Fibroblast of pulmonary artery (primary cell): ENCODE measurements around the gene C4A.
"Not testable (repeated sequence)": the region's sequence is repeated elsewhere in the genome, so short reads cannot be mapped to it uniquely, and the experiment has no call there.

Experiments used
- DNase-seq: peaks from one replicate; pipeline ENCODE4 v3.0.0-alpha.2; 2010; ENCODE audit warnings: low read depth
- H3K4me3 ChIP-seq: replicated peaks from 2 replicates; pipeline ENCODE4 v1.5.1; 2011; ENCODE audit warnings: low read depth, mild to moderate bottlenecking, control low read depth, low read length, moderate library complexity
- TF ChIP-seq, protein P1 (sequence below): IDR thresholded peaks from 2 replicates; pipeline ENCODE4 v1.5.1; 2011; ENCODE audit warnings: mild to moderate bottlenecking, control low read depth, low read length, inconsistent platforms; ENCODE audit errors: missing control alignments

C4A gene

DNA sequence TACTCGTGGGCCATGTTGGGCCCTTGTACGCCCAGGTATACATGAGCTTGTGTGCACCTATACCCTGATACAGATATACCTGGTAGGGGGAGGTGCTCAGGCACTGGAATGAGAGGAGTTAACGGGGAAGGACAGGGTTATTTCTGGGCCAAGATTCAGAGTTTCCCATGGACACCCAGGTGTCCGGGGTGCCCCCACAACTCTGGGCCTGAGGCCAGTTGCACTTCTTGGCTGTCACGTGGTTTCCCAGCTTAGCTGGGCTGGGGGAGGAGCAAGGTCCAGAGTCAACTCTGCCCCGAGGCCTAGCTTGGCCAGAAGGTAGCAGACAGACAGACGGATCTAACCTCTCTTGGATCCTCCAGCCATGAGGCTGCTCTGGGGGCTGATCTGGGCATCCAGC is at the start of gene C4A:
C4A (plus strand) TSS at position 314 of the 400 bp plus-strand sequence; CDS start at position 365, 51 bp downstream.
- DNase-seq, H3K4me3 ChIP-seq: not testable (repeated sequence)

DNA sequence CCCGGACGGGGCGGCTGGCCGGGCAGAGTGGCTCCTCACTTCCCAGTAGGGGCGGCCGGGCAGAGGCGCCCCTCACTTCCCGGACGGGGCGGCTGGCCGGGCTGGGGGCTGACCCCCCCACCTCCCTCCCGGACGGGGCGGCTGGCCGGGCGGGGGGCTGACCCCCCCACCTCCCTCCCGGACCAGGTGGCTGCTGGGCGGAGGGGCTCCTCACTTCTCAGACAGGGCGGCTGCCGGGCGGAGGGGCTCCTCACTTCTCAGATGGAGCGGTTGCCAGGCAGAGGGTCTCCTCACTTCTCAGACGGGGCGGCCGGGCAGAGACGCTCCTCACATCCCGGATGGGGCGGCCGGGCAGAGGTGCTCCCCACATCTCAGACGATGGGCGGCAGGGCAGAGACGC is 49.7 kb upstream of the C4A start:
- H3K4me3 ChIP-seq, DNase-seq: not testable (repeated sequence)

DNA sequence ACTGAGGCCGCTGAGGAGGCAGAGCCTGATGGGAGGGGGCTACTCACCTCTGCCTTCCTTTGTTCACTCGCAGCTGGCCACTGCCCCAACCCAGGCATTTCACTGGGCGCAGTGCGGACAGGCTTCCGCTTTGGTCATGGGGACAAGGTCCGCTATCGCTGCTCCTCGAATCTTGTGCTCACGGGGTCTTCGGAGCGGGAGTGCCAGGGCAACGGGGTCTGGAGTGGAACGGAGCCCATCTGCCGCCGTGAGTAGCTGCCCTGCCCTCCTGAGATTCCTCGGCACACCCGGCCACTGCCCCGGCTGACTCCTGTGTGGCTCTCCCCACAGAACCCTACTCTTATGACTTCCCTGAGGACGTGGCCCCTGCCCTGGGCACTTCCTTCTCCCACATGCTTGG is 48.3 kb upstream of the C4A start:
- DNase-seq: no peak

DNA sequence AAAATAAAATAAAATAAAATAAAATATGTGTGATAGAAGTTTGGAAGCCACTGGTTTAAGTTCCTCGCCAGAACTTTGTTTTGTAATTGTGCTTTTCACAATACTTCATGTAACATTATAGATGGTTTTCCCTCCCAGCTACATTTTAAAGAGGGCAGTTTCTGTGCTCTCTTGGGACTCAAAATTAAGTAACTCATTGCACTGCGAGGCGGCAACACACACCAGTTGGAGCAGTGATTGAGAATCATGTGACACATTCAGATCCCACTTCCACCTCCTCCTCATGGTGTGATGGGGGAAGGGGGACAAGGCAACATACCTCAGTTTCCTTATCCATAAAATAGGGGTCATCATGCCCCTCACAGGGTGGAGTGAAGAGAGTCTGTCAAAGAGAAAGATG is 46.8 kb upstream of the C4A start:
- no peak overlapping the region for H3K4me3 ChIP-seq
- TF ChIP-seq, protein P1, sequence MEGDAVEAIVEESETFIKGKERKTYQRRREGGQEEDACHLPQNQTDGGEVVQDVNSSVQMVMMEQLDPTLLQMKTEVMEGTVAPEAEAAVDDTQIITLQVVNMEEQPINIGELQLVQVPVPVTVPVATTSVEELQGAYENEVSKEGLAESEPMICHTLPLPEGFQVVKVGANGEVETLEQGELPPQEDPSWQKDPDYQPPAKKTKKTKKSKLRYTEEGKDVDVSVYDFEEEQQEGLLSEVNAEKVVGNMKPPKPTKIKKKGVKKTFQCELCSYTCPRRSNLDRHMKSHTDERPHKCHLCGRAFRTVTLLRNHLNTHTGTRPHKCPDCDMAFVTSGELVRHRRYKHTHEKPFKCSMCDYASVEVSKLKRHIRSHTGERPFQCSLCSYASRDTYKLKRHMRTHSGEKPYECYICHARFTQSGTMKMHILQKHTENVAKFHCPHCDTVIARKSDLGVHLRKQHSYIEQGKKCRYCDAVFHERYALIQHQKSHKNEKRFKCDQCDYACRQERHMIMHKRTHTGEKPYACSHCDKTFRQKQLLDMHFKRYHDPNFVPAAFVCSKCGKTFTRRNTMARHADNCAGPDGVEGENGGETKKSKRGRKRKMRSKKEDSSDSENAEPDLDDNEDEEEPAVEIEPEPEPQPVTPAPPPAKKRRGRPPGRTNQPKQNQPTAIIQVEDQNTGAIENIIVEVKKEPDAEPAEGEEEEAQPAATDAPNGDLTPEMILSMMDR: no peak
- no peak for DNase-seq

More for the DNA sequence above, 48.3 kb upstream of the C4A start:
- TF ChIP-seq, protein P1: no peak
- H3K4me3 ChIP-seq: no peak overlapping the region

DNA sequence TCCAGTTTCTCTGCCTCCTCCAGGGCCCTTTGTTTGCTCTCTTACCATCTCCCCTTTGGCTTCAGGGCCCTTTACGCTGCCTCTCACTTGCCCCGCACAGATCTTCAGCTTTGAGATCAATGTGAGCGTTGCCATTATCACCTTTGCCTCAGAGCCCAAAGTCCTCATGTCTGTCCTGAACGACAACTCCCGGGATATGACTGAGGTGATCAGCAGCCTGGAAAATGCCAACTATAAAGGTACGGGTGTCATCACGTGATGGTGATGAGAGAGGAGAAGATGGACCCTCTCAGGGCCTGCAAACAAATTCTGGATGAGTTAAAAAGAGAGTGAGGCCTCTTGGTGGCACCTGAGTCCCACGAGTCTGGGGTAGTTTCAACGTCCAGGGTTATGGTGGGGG is 46.0 kb upstream of the C4A start:
- H3K4me3 ChIP-seq: no peak overlapping the region
- TF ChIP-seq, protein P1: no peak
- no peak for DNase-seq

DNA sequence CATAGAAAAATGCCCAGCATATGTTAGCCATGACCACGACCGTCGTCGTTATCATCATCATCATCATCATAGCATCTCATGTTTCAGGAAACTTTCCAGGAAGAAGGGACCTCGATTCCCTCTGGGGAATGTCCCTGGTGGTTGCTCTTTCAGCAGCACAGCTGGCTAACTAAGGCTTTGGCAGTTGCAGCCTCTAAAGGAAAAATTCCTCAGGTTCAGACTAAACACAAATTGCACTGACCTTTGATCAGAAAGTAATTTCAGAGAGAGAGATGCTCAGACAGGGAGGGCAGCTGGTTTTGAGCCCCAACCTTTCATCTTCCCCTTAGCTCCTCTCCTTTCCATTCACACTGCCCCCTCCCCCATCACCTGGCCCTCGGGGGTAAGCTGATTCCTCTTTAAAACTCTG is 41.6 kb upstream of the C4A start:
- H3K4me3 ChIP-seq: no peak overlapping the region
- peak; percentile 22 for DNase-seq
- TF ChIP-seq, protein P1: no peak

DNA sequence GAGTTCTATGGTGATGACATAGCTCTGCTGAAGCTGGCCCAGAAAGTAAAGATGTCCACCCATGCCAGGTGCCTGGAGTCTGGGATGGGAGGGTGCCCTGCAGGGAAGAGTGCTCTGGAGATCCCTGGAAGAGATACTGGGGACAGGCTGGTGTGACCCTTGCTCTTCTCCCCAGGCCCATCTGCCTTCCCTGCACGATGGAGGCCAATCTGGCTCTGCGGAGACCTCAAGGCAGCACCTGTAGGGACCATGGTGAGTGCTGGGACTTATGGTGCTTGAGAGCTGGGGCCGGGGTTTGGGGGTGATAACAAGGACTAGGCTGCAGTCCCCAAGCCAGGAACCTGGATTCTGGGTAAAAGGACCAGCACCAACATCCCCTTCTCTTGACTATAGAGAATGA is 38.1 kb upstream of the C4A start:
- DNase-seq: no peak
- TF ChIP-seq, protein P1: no peak
- no peak overlapping the region for H3K4me3 ChIP-seq

DNA sequence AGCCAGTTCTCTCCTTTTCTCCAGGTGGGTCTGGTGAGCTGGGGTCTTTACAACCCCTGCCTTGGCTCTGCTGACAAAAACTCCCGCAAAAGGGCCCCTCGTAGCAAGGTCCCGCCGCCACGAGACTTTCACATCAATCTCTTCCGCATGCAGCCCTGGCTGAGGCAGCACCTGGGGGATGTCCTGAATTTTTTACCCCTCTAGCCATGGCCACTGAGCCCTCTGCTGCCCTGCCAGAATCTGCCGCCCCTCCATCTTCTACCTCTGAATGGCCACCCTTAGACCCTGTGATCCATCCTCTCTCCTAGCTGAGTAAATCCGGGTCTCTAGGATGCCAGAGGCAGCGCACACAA is 36.7 kb upstream of the C4A start:
- DNase-seq: no peak
- TF ChIP-seq, protein P1: no peak
- H3K4me3 ChIP-seq: no peak overlapping the region
